GM12874 (cell line): ENCODE results near the gene NPHP1.

Source experiments
- TF ChIP-seq, protein P1 (sequence below): IDR thresholded peaks from 2 replicates; pipeline ENCODE4 v1.5.1; 2011; ENCODE audit warnings: low read depth, mild to moderate bottlenecking, control low read depth, low read length, moderate library complexity; ENCODE audit not compliant: insufficient read depth

Gene NPHP1

DNA sequence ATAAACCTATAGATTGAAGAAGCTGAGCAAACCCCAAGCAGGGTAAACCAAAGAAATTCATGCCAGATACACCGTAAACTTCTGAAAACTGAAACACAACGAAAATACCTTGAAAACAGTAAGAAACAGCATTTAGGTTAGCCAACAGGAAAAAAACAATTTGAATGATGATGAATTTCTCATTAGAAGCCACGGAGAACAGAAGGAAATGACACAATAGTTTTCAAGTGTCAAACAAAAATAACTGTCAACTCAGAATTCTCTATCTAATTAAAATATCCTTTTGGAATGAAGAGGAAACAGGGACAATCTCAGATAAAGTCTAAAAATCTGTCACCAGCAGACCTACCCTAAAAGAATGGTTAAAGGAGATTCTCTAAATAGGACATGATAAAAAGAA lies 51.9 kb downstream of the NPHP1 start:
- TF ChIP-seq, protein P1, sequence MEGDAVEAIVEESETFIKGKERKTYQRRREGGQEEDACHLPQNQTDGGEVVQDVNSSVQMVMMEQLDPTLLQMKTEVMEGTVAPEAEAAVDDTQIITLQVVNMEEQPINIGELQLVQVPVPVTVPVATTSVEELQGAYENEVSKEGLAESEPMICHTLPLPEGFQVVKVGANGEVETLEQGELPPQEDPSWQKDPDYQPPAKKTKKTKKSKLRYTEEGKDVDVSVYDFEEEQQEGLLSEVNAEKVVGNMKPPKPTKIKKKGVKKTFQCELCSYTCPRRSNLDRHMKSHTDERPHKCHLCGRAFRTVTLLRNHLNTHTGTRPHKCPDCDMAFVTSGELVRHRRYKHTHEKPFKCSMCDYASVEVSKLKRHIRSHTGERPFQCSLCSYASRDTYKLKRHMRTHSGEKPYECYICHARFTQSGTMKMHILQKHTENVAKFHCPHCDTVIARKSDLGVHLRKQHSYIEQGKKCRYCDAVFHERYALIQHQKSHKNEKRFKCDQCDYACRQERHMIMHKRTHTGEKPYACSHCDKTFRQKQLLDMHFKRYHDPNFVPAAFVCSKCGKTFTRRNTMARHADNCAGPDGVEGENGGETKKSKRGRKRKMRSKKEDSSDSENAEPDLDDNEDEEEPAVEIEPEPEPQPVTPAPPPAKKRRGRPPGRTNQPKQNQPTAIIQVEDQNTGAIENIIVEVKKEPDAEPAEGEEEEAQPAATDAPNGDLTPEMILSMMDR, result no peak

DNA sequence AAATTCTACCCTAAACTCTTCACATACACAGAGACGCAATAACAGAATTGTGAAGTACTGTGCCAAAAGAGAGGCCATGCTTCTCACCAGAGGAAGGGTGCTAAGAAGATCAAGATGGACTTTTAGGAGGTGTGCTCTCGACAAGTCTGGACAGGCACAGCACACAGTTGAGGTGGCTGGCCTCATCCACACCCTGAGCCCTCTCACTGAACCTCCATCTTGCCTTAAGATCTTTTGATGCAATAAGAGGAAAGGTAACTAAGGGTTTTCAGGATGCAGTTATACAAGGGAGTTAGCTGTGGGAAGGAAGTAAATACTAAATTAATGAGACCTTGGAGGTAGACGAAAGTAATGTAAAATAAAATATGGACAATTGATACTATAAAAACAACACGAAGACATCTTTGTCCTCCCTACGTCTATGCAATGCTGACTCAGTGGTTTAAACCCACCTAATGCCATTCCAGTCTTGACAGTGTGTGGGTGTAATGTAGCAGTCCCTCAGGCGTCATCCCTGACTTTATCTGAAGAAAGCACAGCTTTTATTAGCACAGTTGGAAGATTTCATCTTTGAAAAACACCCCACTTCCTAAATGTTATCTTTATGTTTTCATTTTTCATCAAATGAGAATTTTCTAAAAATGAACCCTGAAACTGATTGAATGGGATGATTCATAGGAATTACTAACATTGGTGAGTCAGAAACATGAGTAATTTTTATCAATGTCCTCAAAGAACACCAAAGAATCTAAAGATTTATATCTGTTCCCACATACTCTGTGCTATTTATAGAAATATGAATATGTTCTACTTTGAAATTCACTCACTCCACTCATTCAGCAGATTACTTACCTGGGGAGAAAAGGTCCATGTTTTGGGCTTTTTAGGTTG lies 55.2 kb downstream of the NPHP1 start:
- TF ChIP-seq, protein P1, result no peak

DNA sequence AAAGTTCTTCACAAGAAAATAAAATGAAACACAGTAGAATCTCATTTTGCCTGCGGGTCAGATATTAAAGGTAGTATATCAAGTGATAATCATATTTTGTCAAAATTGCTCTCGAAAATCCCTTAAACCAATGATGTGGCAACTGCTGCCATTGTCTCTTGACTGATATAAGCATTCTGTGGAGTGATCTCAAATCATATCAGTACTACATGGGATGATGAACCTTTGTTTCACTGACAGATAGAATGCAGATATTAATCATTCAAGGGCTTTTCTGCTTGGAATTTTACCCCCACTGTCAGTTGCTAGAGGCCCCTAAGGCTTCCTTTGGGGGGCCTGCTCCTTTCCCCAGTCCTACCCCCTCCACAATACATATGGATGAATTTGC lies 57.9 kb downstream of the NPHP1 start:
- TF ChIP-seq, protein P1, result no peak

DNA sequence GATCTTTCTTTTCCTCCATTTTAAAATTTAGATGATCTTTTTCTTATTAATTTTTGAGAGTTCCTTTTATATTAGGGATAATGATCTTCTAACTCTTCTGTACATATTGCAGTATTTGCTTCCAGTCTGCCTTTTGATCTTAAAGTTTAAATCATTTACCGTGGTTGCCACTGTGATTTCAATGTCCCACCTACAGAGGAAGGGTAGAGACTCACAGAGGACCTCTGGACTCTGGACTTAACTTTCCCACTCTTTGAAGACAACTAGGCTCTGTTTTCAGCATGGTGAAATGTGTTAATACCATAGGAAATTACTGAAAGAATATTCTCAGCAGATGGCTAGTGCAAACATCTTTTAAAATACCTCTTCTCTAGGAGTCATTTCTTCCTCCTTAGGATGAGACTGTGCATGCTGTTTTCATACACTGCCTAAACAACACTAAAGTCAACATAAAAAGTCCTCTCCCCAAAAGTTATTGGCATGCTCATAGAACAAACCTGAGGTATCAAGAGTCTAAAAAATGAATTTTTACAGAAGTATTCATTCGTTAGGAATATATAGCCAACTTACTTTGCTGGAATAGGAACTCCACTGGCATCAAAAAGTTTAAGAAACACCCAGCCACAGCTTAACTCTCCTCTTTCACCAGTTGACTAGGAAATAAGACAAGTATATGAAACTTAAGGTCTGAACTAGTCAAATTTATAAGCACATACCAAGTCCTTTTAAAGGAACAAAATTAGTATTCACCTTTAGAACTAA lies 58.4 kb downstream of the NPHP1 start:
- TF ChIP-seq, protein P1, result no peak

DNA sequence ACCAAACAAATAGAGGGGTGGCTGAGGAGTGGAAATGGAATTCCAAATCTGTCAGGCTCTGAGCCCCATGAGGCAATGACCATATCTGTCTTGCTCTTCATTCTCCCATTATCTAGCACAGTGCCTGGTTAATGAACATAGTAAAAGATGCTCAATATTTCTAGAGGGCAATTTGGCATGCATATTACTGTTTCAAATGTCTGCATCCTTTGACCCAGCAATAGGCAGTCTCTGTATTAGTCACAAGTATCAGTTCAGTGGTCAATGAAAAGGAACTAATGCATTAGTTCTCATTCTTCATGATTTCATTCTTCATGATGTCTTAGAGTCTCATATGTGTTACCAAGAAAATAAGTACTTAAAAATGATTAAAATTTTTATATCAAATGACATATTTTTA lies 60.8 kb downstream of the NPHP1 start:
- TF ChIP-seq, protein P1, result no peak

DNA sequence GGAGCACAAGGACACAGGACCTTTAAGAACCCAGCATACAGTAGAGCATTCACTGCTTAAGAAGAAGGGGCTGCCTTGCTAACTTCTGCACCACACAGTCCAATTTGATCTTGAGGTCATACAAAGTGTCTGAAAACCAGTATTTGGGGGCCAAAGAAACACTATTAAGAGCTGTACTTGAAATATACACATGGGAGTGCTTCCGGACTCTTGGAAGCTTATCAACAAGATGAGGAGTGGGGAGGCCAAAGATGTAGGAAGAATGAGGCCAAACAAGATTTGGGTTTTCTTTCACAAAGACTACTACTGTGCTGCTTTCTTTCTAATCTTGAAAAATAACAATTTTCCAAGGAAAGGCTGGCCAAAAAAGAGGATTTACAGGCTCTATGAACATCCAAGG lies 64.4 kb downstream of the NPHP1 start:
- TF ChIP-seq, protein P1, result no peak

DNA sequence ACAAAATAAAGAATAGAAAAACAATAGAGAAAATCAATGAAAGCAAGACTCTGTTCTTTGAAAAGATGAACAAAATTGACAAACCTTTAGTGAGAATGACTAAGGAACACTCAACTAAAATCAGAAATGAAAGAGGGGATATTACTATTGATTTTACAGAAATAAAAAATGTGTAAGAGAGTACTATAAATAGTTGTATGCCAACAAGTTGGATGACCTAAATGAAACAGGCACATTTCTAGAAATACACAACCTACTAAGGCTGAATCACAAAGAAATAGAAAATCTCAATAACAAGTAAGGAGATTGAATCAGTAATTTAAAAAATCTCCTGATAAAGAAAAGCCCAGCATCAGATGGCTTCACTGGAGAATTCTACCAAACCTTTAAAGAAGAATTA lies 70.8 kb downstream of the NPHP1 start:
- TF ChIP-seq, protein P1, result no peak
